OCI-LY3 (cell line): ENCODE data around the gene ITGAE.

Source experiments
- EZH2phosphoT487 ChIP-seq: fragments of 200-600 bp; shearing (Covaris generic); IDR thresholded peaks from 2 replicates; pipeline ENCODE4 v1.6.1; 2018; ENCODE audit warnings: antibody characterized with exemption, mixed run types, low read depth
- TF ChIP-seq, protein P1 (sequence below): fragments of 200-600, 300-600 bp; sonication (generic); IDR thresholded peaks from 2 replicates; pipeline ENCODE4 v1.5.1; 2014; ENCODE audit warnings: antibody characterized with exemption, low read length, low read depth

DNA sequence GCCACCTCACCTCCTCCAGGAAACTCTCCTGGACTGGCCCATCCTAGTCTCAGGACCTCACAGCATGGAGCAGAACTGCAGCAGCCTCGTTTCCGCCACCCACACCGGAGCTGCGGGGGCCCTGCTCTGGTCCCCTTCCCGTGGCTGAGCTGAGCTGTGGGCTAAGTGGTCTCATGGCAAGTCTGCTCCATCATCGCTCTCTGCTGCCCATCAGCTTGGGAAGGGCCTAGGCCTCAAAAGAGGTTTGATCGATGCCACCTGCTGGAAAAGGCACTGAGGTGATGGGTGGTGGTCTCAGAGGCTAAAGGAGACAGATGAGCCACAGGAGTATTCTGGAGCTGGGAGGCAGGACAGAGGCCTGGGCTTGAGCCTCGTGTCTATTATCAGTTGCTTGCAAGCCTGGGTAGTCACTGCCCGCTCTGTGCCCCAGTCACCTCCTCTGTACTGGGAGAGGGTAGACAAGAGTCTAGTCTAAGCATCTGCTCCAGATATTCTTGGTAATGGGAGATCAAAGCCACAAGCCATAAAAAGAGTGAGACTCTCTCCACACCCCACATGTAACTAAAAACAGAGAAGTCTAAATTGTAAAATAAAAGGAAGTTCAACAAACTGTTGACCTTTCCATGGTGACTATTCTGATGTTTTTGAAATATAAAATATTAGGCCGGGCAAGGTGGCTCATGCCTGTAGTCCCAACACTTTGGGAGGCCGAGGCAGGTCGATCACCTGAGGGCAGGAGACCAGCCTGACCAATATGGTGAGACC, 1.6 kb downstream of the ITGAE start:
- TF ChIP-seq, protein P1, sequence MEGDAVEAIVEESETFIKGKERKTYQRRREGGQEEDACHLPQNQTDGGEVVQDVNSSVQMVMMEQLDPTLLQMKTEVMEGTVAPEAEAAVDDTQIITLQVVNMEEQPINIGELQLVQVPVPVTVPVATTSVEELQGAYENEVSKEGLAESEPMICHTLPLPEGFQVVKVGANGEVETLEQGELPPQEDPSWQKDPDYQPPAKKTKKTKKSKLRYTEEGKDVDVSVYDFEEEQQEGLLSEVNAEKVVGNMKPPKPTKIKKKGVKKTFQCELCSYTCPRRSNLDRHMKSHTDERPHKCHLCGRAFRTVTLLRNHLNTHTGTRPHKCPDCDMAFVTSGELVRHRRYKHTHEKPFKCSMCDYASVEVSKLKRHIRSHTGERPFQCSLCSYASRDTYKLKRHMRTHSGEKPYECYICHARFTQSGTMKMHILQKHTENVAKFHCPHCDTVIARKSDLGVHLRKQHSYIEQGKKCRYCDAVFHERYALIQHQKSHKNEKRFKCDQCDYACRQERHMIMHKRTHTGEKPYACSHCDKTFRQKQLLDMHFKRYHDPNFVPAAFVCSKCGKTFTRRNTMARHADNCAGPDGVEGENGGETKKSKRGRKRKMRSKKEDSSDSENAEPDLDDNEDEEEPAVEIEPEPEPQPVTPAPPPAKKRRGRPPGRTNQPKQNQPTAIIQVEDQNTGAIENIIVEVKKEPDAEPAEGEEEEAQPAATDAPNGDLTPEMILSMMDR, result no peak
- TF ChIP-seq EZH2phosphoT487, result no peak
